WTC11 (cell line): ENCODE measurements around the gene ITIH5. TPM values are rescaled to one million over a fixed set of nuclear protein-coding genes. Genes with fewer than 3 reads are reported as not detected.

ENCODE experiments used
- ATAC-seq: fragments of 200-7000 bp; cut with Tn5 transposase; 2 replicates; pipeline ENCODE4 v1.10.0; 2021; ENCODE audit warnings: mild to moderate bottlenecking, moderate library complexity
- CTCF ChIA-PET: fragments of 300-600 bp; sonication (Branson Sonifier 250); formaldehyde crosslinking; loops from one replicate; lab custom pipeline; 2021; ENCODE audit warnings: antibody characterized with exemption; lab: Charles Lee
- POLR2A ChIA-PET: fragments of 350-600 bp; sonication (Branson Sonifier 250); formaldehyde crosslinking; loops from one replicate; lab custom pipeline; 2021; ENCODE audit warnings: antibody characterized with exemption; lab: Charles Lee
- DNase-seq: peaks from one replicate; pipeline ENCODE4 v3.0.0; 2021; ENCODE audit warnings: low spot score
- H3K27ac Mint-ChIP-seq: 2 replicates; pipeline ENCODE4 v1.8.0; 2021; ENCODE audit warnings: mixed read lengths
- H3K27me3 Mint-ChIP-seq: 2 replicates; pipeline ENCODE4 v1.8.0; 2021; ENCODE audit warnings: low read depth, mild to moderate bottlenecking, moderate library complexity, mixed read lengths
- H3K36me3 Mint-ChIP-seq: 2 replicates; pipeline ENCODE4 v1.8.0; 2021; ENCODE audit warnings: mixed read lengths
- H3K4me1 Mint-ChIP-seq: 2 replicates; pipeline ENCODE4 v1.8.0; 2022; ENCODE audit warnings: mixed read lengths
- H3K4me3 Mint-ChIP-seq: 2 replicates; pipeline ENCODE4 v1.8.0; 2021; ENCODE audit warnings: mild to moderate bottlenecking, moderate library complexity, mixed read lengths
- H3K9me3 Mint-ChIP-seq: 2 replicates; pipeline ENCODE4 v1.8.0; 2021; ENCODE audit warnings: mixed read lengths
- ATF1 ChIP-seq: sonication (generic); formaldehyde crosslinking; IDR thresholded peaks from 2 replicates; pipeline ENCODE4 v1.8.1; 2023; ENCODE audit warnings: mild to moderate bottlenecking, moderate library complexity, missing genetic modification reagents
- CBFB ChIP-seq: sonication (generic); formaldehyde crosslinking; IDR thresholded peaks from 2 replicates; pipeline ENCODE4 v1.8.1; 2022; ENCODE audit warnings: mild to moderate bottlenecking, low read depth, missing genetic modification reagents
- CREB1 ChIP-seq: sonication (generic); formaldehyde crosslinking; IDR thresholded peaks from 2 replicates; pipeline ENCODE4 v1.8.0; 2023; ENCODE audit warnings: mild to moderate bottlenecking, missing genetic modification reagents
- E2F5 ChIP-seq: sonication (generic); formaldehyde crosslinking; IDR thresholded peaks from 2 replicates; pipeline ENCODE4 v1.8.1; 2022; ENCODE audit warnings: mild to moderate bottlenecking, moderate library complexity, missing genetic modification reagents
- ELF4 ChIP-seq: sonication (generic); formaldehyde crosslinking; IDR thresholded peaks from 2 replicates; pipeline ENCODE4 v1.8.1; 2022; ENCODE audit warnings: low read depth, mild to moderate bottlenecking, moderate library complexity, missing genetic modification reagents
- ETV6 ChIP-seq: sonication (generic); formaldehyde crosslinking; IDR thresholded peaks from 2 replicates; pipeline ENCODE4 v1.8.1; 2022; ENCODE audit warnings: mild to moderate bottlenecking, missing genetic modification reagents
- GABPB1 ChIP-seq: sonication (generic); formaldehyde crosslinking; IDR thresholded peaks from 2 replicates; pipeline ENCODE4 v1.8.1; 2023; ENCODE audit warnings: mild to moderate bottlenecking, missing genetic modification reagents
- JAZF1 ChIP-seq: fragments of 250-450 bp; sonication (Bioruptor Pico); IDR thresholded peaks from 2 replicates; pipeline ENCODE4 v1.9.0; 2021; ENCODE audit warnings: moderate library complexity, mild to moderate bottlenecking, inconsistent platforms
- NFATC4 ChIP-seq: fragments of 250-450 bp; sonication (Bioruptor Pico); IDR thresholded peaks from 2 replicates; pipeline ENCODE4 v1.9.0; 2021; ENCODE audit warnings: mild to moderate bottlenecking
- PRRX2 ChIP-seq: fragments of 250-450 bp; sonication (Bioruptor Pico); IDR thresholded peaks from 2 replicates; pipeline ENCODE4 v1.8.0; 2021; ENCODE audit warnings: mild to moderate bottlenecking
- RELA ChIP-seq: sonication (generic); formaldehyde crosslinking; IDR thresholded peaks from 2 replicates; pipeline ENCODE4 v1.8.1; 2022; ENCODE audit warnings: missing genetic modification reagents, mild to moderate bottlenecking, borderline replicate concordance
- TP53 ChIP-seq: sonication (generic); formaldehyde crosslinking; IDR thresholded peaks from 2 replicates; pipeline ENCODE4 v1.8.1; 2023; ENCODE audit warnings: mild to moderate bottlenecking, missing genetic modification reagents
- ZNF121 ChIP-seq: sonication (generic); formaldehyde crosslinking; IDR thresholded peaks from 2 replicates; pipeline ENCODE4 v1.8.0; 2023; ENCODE audit warnings: missing genetic modification reagents
- ZNF232 ChIP-seq: sonication (generic); formaldehyde crosslinking; IDR thresholded peaks from 2 replicates; pipeline ENCODE4 v1.8.0; 2022; ENCODE audit warnings: mild to moderate bottlenecking, missing genetic modification reagents
- ZNF263 ChIP-seq: sonication (generic); formaldehyde crosslinking; IDR thresholded peaks from 2 replicates; pipeline ENCODE4 v1.8.1; 2022; ENCODE audit warnings: low read depth, mild to moderate bottlenecking, moderate library complexity, missing genetic modification reagents
- ZNF396 ChIP-seq: fragments of 250-450 bp; sonication (Bioruptor Pico); IDR thresholded peaks from 2 replicates; pipeline ENCODE4 v1.8.0; 2021; ENCODE audit warnings: mild to moderate bottlenecking, moderate library complexity, borderline replicate concordance
- ZNF671 ChIP-seq: fragments of 250-450 bp; sonication (Bioruptor Pico); IDR thresholded peaks from 2 replicates; pipeline ENCODE4 v1.8.0; 2021; ENCODE audit warnings: mild to moderate bottlenecking
- total RNA-seq: library from RNA; stranded (reverse); gene quantifications from 3 replicates; pipeline ENCODE4 v1.2.3, GENCODE V29; 2021
- TF ChIP-seq, protein P1 (sequence below): sonication (generic); formaldehyde crosslinking; IDR thresholded peaks from 2 replicates; pipeline ENCODE4 v1.8.0; 2022; ENCODE audit warnings: mild to moderate bottlenecking, missing genetic modification reagents
- TF ChIP-seq, protein P2 (sequence below): sonication (generic); formaldehyde crosslinking; IDR thresholded peaks from 2 replicates; pipeline ENCODE4 v1.8.0; 2023; ENCODE audit warnings: missing genetic modification reagents
- TF ChIP-seq, protein P3 (sequence below): sonication (generic); formaldehyde crosslinking; conservative IDR thresholded peaks from 2 replicates; pipeline ENCODE4 v1.8.1; 2023; ENCODE audit warnings: mild to moderate bottlenecking, low read depth, missing genetic modification reagents, moderate library complexity

Gene ITIH5
- total RNA-seq, 1 experiment from 2014 or later, result 3.1 TPM

DNA sequence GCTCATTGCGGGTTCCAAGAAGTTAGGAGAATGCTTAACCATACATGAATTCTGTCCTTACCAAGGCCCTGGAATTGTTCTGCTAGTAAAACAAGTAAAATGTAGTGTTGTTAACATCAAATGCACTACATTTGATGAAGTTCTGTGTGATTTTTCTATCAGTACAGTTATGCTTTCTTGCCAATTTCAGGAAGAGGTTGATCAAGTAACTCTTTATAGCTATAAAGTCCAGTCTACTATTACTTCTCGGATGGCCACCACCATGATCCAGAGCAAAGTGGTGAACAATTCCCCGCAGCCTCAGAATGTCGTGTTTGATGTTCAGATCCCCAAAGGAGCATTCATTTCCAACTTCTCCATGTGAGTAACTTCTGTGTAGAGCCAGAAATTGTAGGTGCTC lies 42.1 kb upstream of the ITIH5 start:
- Mint-ChIP-seq H3K4me3 (no peak overlapping the region), H3K36me3 (no peaks in the 10 kb centered on the region), H3K4me1 (peaks cover 3% of the 10 kb centered on the region; the same call in 1 of the 2 replicates), H3K9me3 (peaks cover 14% of the 10 kb centered on the region), H3K27ac (no peak overlapping the region), H3K27me3 (peaks cover 3% of the 10 kb centered on the region)
- ChIA-PET CTCF (interaction anchor here (1.2 to 1.6 kb wide), 2 partner anchors 22 to 183 kb away, joined by 4 read pairs; no protein-coding TSS in a partner anchor), POLR2A (no interaction called here)
- TF ChIP-seq, protein P1, sequence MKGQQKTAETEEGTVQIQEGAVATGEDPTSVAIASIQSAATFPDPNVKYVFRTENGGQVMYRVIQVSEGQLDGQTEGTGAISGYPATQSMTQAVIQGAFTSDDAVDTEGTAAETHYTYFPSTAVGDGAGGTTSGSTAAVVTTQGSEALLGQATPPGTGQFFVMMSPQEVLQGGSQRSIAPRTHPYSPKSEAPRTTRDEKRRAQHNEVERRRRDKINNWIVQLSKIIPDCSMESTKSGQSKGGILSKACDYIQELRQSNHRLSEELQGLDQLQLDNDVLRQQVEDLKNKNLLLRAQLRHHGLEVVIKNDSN (CRISPR knock-in tag), result no peak
- no peak for TF ChIP-seq RELA (CRISPR knock-in tag)
- no peak for TF ChIP-seq JAZF1 (CRISPR knock-in tag)
- TF ChIP-seq, protein P2, sequence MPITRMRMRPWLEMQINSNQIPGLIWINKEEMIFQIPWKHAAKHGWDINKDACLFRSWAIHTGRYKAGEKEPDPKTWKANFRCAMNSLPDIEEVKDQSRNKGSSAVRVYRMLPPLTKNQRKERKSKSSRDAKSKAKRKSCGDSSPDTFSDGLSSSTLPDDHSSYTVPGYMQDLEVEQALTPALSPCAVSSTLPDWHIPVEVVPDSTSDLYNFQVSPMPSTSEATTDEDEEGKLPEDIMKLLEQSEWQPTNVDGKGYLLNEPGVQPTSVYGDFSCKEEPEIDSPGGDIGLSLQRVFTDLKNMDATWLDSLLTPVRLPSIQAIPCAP (CRISPR knock-in tag), result no peak
- no peak for TF ChIP-seq ZNF232 (CRISPR knock-in tag)
- no peak for TF ChIP-seq ELF4 (CRISPR knock-in tag)
- no peak for TF ChIP-seq CBFB (CRISPR knock-in tag)
- no peak for TF ChIP-seq TP53
- no peak for TF ChIP-seq ZNF671 (CRISPR knock-in tag)
- no peak for TF ChIP-seq ZNF121 (CRISPR knock-in tag)
- TF ChIP-seq NFATC4 (CRISPR knock-in tag), result no peak
- TF ChIP-seq ATF1 (CRISPR knock-in tag), result no peak
- no peak for TF ChIP-seq PRRX2
- DNase-seq, result no peak
- no peak for ATAC-seq

DNA sequence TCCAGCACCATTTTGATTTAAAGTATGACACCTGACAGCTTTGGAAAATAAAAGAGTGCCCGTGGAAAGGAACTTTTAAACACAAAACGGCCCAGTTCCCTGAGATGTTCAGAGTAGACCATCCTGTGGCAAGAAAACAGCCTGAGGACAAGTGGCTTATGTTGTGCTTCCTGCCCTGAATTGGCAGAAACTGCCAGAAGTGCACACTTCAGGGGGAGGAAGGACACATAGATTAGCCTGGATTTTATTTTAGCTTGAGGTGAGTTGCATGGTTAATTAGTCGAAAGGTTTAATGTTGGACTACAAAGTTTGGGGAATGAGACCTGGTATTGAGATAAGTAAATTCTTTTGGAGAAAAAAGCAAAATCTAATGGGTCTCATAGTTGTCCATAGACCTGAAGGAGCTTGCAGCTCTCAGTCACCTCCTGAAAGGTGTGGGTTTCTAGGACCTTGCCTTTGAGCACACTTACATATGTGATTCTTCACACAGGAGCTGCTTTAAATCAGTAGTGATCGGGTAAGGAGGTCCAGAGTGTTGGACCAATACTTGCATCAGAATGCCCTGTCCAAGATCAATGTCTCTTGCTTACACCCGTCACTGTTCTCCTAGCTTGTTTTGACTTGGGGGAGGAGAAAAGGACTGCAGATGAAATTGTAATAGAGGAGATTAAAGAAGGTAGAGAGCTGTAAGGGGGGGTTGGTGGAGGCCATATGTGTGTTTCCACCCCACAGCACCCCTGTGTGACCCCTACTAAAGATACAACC lies 41.3 kb upstream of the ITIH5 start:
- H3K4me3 Mint-ChIP-seq, result no peak overlapping the region
- ChIA-PET CTCF (interaction anchor here (1.2 to 1.6 kb wide), 3 partner anchors 21 to 182 kb away, joined by 4 read pairs; no protein-coding TSS in a partner anchor), POLR2A (no interaction called here)
- no peak for DNase-seq
- ATAC-seq, result no peak
- H3K36me3 Mint-ChIP-seq, result no peaks in the 10 kb centered on the region
- peaks cover 3% of the 10 kb centered on the region; the same call in 1 of the 2 replicates for H3K4me1 Mint-ChIP-seq
- H3K27ac Mint-ChIP-seq, result no peak overlapping the region
- peaks cover 14% of the 10 kb centered on the region for H3K9me3 Mint-ChIP-seq
- no peak for TF ChIP-seq JAZF1 (CRISPR knock-in tag)
- no peak for TF ChIP-seq PRRX2
- no peak for TF ChIP-seq ETV6 (CRISPR knock-in tag)
- TF ChIP-seq GABPB1, result peak; percentile 36; the same call in 1 of the 2 replicates
- no peak for TF ChIP-seq ZNF396 (CRISPR knock-in tag)
- no peak for TF ChIP-seq CBFB (CRISPR knock-in tag)
- TF ChIP-seq, protein P3, sequence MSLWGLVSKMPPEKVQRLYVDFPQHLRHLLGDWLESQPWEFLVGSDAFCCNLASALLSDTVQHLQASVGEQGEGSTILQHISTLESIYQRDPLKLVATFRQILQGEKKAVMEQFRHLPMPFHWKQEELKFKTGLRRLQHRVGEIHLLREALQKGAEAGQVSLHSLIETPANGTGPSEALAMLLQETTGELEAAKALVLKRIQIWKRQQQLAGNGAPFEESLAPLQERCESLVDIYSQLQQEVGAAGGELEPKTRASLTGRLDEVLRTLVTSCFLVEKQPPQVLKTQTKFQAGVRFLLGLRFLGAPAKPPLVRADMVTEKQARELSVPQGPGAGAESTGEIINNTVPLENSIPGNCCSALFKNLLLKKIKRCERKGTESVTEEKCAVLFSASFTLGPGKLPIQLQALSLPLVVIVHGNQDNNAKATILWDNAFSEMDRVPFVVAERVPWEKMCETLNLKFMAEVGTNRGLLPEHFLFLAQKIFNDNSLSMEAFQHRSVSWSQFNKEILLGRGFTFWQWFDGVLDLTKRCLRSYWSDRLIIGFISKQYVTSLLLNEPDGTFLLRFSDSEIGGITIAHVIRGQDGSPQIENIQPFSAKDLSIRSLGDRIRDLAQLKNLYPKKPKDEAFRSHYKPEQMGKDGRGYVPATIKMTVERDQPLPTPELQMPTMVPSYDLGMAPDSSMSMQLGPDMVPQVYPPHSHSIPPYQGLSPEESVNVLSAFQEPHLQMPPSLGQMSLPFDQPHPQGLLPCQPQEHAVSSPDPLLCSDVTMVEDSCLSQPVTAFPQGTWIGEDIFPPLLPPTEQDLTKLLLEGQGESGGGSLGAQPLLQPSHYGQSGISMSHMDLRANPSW (CRISPR knock-in tag), result no peak
- H3K27me3 Mint-ChIP-seq, result peaks cover 3% of the 10 kb centered on the region

- DNase-seq (no peak), ATAC-seq (no peak)
- H3K9me3 Mint-ChIP-seq, result peaks cover 14% of the 10 kb centered on the region
- TF ChIP-seq GABPB1 (peak; percentile 62; the same call in 1 of the 2 replicates), NFATC4 (CRISPR knock-in tag) (no peak), E2F5 (no peak), ATF1 (CRISPR knock-in tag) (no peak), ZNF263 (CRISPR knock-in tag) (no peak), CREB1 (no peak)
- ChIA-PET POLR2A (no interaction called here), CTCF (interaction anchor here (1.5 to 1.6 kb wide), 2 partner anchors 20 to 177 kb away, joined by 4 read pairs; no protein-coding TSS in a partner anchor)
- H3K36me3 Mint-ChIP-seq, result no peaks in the 10 kb centered on the region
- no peak overlapping the region for H3K4me3 Mint-ChIP-seq
- H3K4me1 Mint-ChIP-seq, result peaks cover 7% of the 10 kb centered on the region
- no peak overlapping the region for H3K27ac Mint-ChIP-seq
- peaks cover 3% of the 10 kb centered on the region for H3K27me3 Mint-ChIP-seq
These were observed 40.3 kb upstream of the ITIH5 start for GRCh38 chr10:7707102-7707501.
